Measurements from ENCODE around the gene AJAP1. TPM values are rescaled to one million over a fixed set of nuclear protein-coding genes. Genes with fewer than 3 reads are reported as not detected.

AJAP1 gene
- total RNA-seq, 4 donors from 2014 or later = 0.12 to 0.81 (median 0.32) TPM

DNA sequence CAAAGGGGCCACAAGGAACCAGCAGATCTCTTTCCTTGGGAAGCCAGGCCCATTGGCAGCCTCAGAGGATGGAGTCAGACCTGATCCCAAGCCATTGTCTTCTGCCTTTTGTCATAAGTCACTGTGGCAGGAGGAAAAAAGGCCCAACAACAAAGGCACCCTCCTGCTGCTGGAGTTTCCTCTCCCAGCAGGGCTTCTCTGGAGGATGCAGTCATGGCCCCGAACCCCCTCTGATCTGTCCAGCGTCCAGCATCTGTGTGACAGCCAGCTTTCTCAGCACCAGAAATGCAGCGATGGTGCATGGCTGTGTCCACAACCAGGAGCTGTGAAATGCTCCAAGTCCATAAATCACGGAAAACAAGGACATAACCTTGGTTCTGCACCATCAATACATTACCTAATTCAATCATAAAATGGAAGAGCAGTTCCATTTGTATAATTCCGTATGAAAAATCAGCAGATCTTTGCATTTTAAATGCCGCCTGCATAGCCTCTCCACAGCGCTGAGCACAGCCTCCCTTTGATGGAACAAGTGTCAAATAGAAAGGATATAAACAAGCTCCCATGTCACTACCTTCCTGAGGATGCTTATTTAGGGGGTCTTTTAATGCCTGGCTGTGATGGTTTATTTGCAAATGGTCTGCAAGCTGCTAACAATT lies 30.6 kb downstream of the AJAP1 start:
- peaks cover 0 to 15% (median 0%) of the 10 kb centered on the region in 3 donors for H3K9me3 ChIP-seq
- no peak overlapping the region for H3K27ac ChIP-seq
- H3K4me1 ChIP-seq = no peaks in the 10 kb centered on the region
- ATAC-seq = no peak
- TF ChIP-seq POLR2AphosphoS5 (IDR thresholded peaks at IDR 0.05) (no peak), CTCF (IDR thresholded peaks at IDR 0.05) (no peak), POLR2A (IDR thresholded peaks at IDR 0.05) (no peak), EP300 (IDR thresholded peaks at IDR 0.05) (no peak)
- no peak overlapping the region for H3K4me3 ChIP-seq
- peaks cover 90% of the 10 kb centered on the region for H3K27me3 ChIP-seq
- no peaks in the 10 kb centered on the region for H3K36me3 ChIP-seq
- WGBS, 2 donors (ENCODE audit: low coverage in 1 of 2) = 48 to 77% methylated on average over 3 of the region's 7 CpGs

DNA sequence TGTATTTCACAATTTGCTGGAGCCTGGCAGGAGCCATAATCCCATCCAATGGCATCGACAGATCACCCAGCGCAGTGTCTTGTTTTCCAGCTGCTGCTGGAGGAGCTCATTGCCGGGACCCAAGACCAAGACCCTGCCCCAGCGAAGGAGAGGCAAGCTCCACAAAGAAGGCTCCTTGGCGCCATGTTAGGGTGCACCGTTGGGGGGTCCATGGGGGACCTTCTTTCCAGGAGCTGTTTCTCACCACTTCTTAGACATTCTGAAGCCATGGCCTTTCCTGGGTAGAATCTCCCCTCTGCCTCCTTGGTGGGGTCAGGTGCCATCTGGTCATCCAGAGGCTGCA lies 31.1 kb downstream of the AJAP1 start:
- Histone ChIP-seq H3K4me3 (no peak overlapping the region), H3K27ac (no peak overlapping the region), H3K36me3 (no peaks in the 10 kb centered on the region), H3K4me1 (no peaks in the 10 kb centered on the region), H3K9me3 (peaks cover 0 to 10% (median 0%) of the 10 kb centered on the region in 3 donors), H3K27me3 (peaks cover 90% of the 10 kb centered on the region)
- TF ChIP-seq POLR2AphosphoS5 (IDR thresholded peaks at IDR 0.05) (no peak), POLR2A (IDR thresholded peaks at IDR 0.05) (no peak), EP300 (IDR thresholded peaks at IDR 0.05) (no peak), CTCF (IDR thresholded peaks at IDR 0.05) (no peak)
- no CpG with 5 or more reads among the region's 6 CpGs for WGBS, 2 donors (ENCODE audit: low coverage in 1 of 2)
- no peak for ATAC-seq

GRCh38 chr1:4687943-4688342 lies 33.5 kb downstream of the AJAP1 start:
- Histone ChIP-seq H3K36me3 (no peaks in the 10 kb centered on the region), H3K4me3 (no peak overlapping the region), H3K27me3 (peaks cover 70% of the 10 kb centered on the region), H3K9me3 (no peaks in the 10 kb centered on the region), H3K4me1 (no peaks in the 10 kb centered on the region), H3K27ac (no peak overlapping the region)
- no peak for TF ChIP-seq POLR2A (IDR thresholded peaks at IDR 0.05)
- no peak for TF ChIP-seq EP300 (IDR thresholded peaks at IDR 0.05)
- no peak for TF ChIP-seq POLR2AphosphoS5 (IDR thresholded peaks at IDR 0.05)
- TF ChIP-seq CTCF (IDR thresholded peaks at IDR 0.05) = no peak
- ATAC-seq = no peak
- WGBS, 2 donors (ENCODE audit: low coverage in 1 of 2) = 40 to 86% methylated on average over 1 to 8 of the region's 11 CpGs

DNA sequence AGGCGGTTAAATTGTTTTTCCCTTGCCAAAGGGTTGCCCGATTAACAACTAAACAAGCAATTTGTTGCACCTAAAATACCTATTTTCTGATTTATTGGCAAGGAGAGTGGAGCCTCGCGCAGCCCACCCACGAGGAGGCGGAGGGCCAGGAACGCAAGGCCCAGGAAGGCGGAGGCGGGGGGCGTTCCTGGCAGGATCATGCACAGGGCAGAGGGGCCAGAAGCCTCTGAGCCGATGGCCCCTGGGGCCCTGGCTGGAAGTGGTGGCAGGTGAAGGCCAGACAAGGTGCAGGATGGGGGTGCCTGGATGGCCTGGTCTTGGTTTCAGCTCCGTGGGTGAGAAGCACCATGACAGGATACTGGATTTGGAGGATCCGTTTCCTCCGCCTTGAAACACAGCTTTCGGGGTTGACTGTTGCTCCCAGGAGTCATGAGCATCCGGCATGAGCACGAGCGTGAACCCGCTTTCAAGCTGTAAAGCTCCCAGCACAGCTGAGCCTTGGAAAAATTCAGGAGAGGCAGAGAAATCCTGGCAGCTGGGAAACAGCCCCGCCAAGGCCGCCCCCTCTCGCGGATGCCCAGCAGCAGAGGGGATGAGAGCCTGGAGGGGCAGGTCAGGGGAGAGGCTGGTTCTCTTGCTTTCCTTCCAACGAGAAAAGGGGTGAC lies 35.0 kb downstream of the AJAP1 start:
- H3K27me3 ChIP-seq = peaks cover 66% of the 10 kb centered on the region
- TF ChIP-seq EP300 (IDR thresholded peaks at IDR 0.05) = no peak
- TF ChIP-seq CTCF (IDR thresholded peaks at IDR 0.05) = no peak
- TF ChIP-seq POLR2AphosphoS5 (IDR thresholded peaks at IDR 0.05) = no peak
- no peak for TF ChIP-seq POLR2A (IDR thresholded peaks at IDR 0.05)
- ATAC-seq = no peak
- no peak overlapping the region for H3K4me3 ChIP-seq
- H3K36me3 ChIP-seq = no peaks in the 10 kb centered on the region
- H3K4me1 ChIP-seq = no peaks in the 10 kb centered on the region
- H3K27ac ChIP-seq = no peak overlapping the region
- WGBS, 2 donors (ENCODE audit: low coverage in 1 of 2) = 90 to 91% methylated on average over 7 of the region's 24 CpGs
- no peaks in the 10 kb centered on the region for H3K9me3 ChIP-seq
